ENCODE results near the gene PRX. TPM values are rescaled to one million over a fixed set of nuclear protein-coding genes. Genes with fewer than 3 reads are reported as not detected.
"Not testable (repeated sequence)": the region's sequence is repeated elsewhere in the genome, so short reads cannot be mapped to it uniquely, and the experiment has no call there.

Gene PRX
- total RNA-seq, 1 experiment from 2014 or later = 4.8 TPM

GRCh38 chr19:40410030-40410389 is 3.2 kb downstream of the PRX start (continued):
- TF ChIP-seq ATF3 (IDR thresholded peaks at IDR 0.05) = no peak
- TF ChIP-seq CEBPB (IDR thresholded peaks at IDR 0.05; ENCODE audit: low read depth) = no peak
- no peak for TF ChIP-seq POLR2A (IDR thresholded peaks at IDR 0.05; ENCODE audit: borderline replicate concordance, extremely low read depth, insufficient read depth, insufficient read length)
- no peak for TF ChIP-seq FOSL1 (IDR thresholded peaks at IDR 0.05; ENCODE audit: low read depth)
- no peak for TF ChIP-seq ZFX (IDR thresholded peaks at IDR 0.05)
- no peak for TF ChIP-seq EZH2 (IDR thresholded peaks at IDR 0.05)
- TF ChIP-seq MAX (IDR thresholded peaks at IDR 0.05) = no peak

- H3K4me2 ChIP-seq (ENCODE audit: low read length); H4K20me1 ChIP-seq (ENCODE audit: insufficient read depth); H3K9ac ChIP-seq (ENCODE audit: low read length); H3K27me3 ChIP-seq (ENCODE audit: insufficient read depth, low read length); ATAC-seq; H3K4me3 ChIP-seq (replicated peaks in 1 of 2; ENCODE audit: low read depth in 1 of 2, low read length in 2 of 2); H2AFZ ChIP-seq (ENCODE audit: low read depth, low read length, poor library complexity, severe bottlenecking); RAD21 ChIA-PET (ENCODE audit: low non-redundant PET in 1 of 2, low total read pairs in 2 of 2, uncharacterized antibody in 2 of 2, unreplicated experiment in 2 of 2); H3K36me3 ChIP-seq (ENCODE audit: control insufficient read depth in 1 of 2, insufficient read depth in 2 of 2, low read length in 2 of 2); BruUV-seq (replicated peaks); H3K27ac ChIP-seq (ENCODE audit: low read depth, low read length); H3K79me2 ChIP-seq (ENCODE audit: insufficient read depth, low read length); H3K9me3 ChIP-seq (ENCODE audit: control insufficient read depth in 1 of 2, insufficient read depth in 1 of 2, low read depth in 1 of 2, low read length in 2 of 2); intact Hi-C loops (cut with micrococcal nuclease); DNase-seq (ENCODE audit: low read depth, low spot score); H3K9me2 ChIP-seq (ENCODE audit: insufficient read depth): not testable (repeated sequence)
- H3K4me1 ChIP-seq (ENCODE audit: control insufficient read depth in 1 of 2, insufficient read depth in 2 of 2, low read length in 2 of 2) = peaks cover 24 to 45% of the 10 kb centered on the region in 2 experiments
- POLR2A ChIA-PET = interaction anchor here (4.8 kb wide), 1 partner anchor 12 kb away, joined by 14 read pairs; no protein-coding TSS in a partner anchor
- CTCF ChIA-PET = interaction anchor here (2.2 kb wide), 1 partner anchor 13 kb away, joined by 5 read pairs; no protein-coding TSS in a partner anchor
Measured at GRCh38 chr19:40408598-40408925, 4.6 kb downstream of the PRX start.

- Histone ChIP-seq H3K9ac (ENCODE audit: low read length) (no peak overlapping the region), H3K27me3 (ENCODE audit: insufficient read depth, low read length) (no peaks in the 10 kb centered on the region), H3K4me2 (ENCODE audit: low read length) (no peak overlapping the region), H3K4me3 (replicated peaks in 1 of 2; ENCODE audit: low read depth in 1 of 2, low read length in 2 of 2) (no peak overlapping the region), H2AFZ (ENCODE audit: low read depth, low read length, poor library complexity, severe bottlenecking) (no peak overlapping the region), H3K9me3 (ENCODE audit: control insufficient read depth in 1 of 2, insufficient read depth in 1 of 2, low read depth in 1 of 2, low read length in 2 of 2) (no peaks in the 10 kb centered on the region), H3K9me2 (ENCODE audit: insufficient read depth) (no peaks in the 10 kb centered on the region), H3K27ac (ENCODE audit: low read depth, low read length) (no peak overlapping the region), H3K36me3 (ENCODE audit: control insufficient read depth in 1 of 2, insufficient read depth in 2 of 2, low read length in 2 of 2) (no peaks in the 10 kb centered on the region), H4K20me1 (ENCODE audit: insufficient read depth) (no peaks in the 10 kb centered on the region), H3K79me2 (ENCODE audit: insufficient read depth, low read length) (no peaks in the 10 kb centered on the region), H3K4me1 (ENCODE audit: control insufficient read depth in 1 of 2, insufficient read depth in 2 of 2, low read length in 2 of 2) (peaks cover 27 to 48% of the 10 kb centered on the region in 2 experiments)
- ChIA-PET CTCF (interaction anchor here (2.2 kb wide), 1 partner anchor 13 kb away, joined by 5 read pairs; no protein-coding TSS in a partner anchor), POLR2A (interaction anchor here (4.8 kb wide), 1 partner anchor 13 kb away, joined by 14 read pairs; no protein-coding TSS in a partner anchor), RAD21 (ENCODE audit: low non-redundant PET in 1 of 2, low total read pairs in 2 of 2, uncharacterized antibody in 2 of 2, unreplicated experiment in 2 of 2) (no interaction called here)
- TF ChIP-seq EZH2 (IDR thresholded peaks at IDR 0.05) (no peak), JUND (IDR thresholded peaks at IDR 0.05) (no peak), POLR2A (IDR thresholded peaks at IDR 0.05; ENCODE audit: borderline replicate concordance, extremely low read depth, insufficient read depth, insufficient read length) (no peak), YY1 (IDR thresholded peaks at IDR 0.05; ENCODE audit: extremely low read depth, insufficient replicate concordance, low read depth, low read length) (no peak), FOSL1 (IDR thresholded peaks at IDR 0.05; ENCODE audit: low read depth) (no peak), MAX (IDR thresholded peaks at IDR 0.05) (no peak), CEBPB (IDR thresholded peaks at IDR 0.05; ENCODE audit: low read depth) (no peak)
- DNase-seq (ENCODE audit: low read depth, low spot score) (no peak), ATAC-seq (no peak)
- intact Hi-C loops (cut with micrococcal nuclease) = no loop called here
- no TSS peak for BruUV-seq (replicated peaks)
Measured at GRCh38 chr19:40407714-40408597, 5.2 kb downstream of the PRX start.
